Erythroblast (primary cell): ENCODE results near the gene SCAMP2.

Experiments
- GATA1 ChIP-seq: IDR thresholded peaks from 2 replicates; pipeline ENCODE4 v1.6.1; 2011; ENCODE audit warnings: low read depth, mild to moderate bottlenecking, control low read depth, low read length, moderate library complexity
- POLR2A ChIP-seq: IDR thresholded peaks from 2 replicates; pipeline ENCODE4 v1.6.1; 2011; ENCODE audit warnings: mild to moderate bottlenecking, low read length

- TF ChIP-seq POLR2A (no peak), GATA1 (no peak)
Observed at GRCh38 chr15:74844319-74845207, 28.6 kb downstream of the SCAMP2 start.
